Stimulated activated CD4-positive, alpha-beta T cell treated with anti-CD3 and anti-CD28 coated beads, Interleukin-4, amount 100 ng/mL, for 4 hours (primary cell): ENCODE data around the gene SRRM2.
A peak's percentile ranks its signal among the peaks of the same experiment; 100 is the strongest.
"Not testable (repeated sequence)": the region's sequence is repeated elsewhere in the genome, so short reads cannot be mapped to it uniquely, and the experiment has no call there.

Experiments
- DNase-seq, 2 experiments: peaks; one replicate each; pipeline ENCODE4 v3.0.0-alpha.2; 2020

SRRM2 gene

DNA sequence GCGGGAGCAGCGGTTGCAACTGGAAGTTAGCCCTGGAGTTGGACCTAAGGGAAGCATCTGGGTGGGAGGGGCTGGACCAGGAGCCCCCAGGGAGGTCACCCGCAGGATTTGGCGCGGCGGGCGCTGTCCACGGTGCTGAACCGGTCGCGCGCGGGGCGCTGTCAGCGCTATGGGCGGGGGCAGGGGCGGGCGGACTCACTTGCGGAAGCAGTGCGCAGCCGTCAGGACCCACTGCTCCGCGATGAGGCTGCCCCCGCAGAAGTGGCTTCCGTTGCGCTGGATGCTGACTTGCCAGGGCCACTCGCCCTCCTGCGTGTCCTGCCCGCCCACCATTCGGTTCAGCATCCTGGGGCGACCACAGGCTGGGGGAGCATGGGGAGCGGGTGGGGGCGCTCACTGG, 36.9 kb upstream of the SRRM2 start:
- peak; percentile 76 to 78 for DNase-seq

GRCh38 chr16:2715966-2716885, 36.2 kb upstream of the SRRM2 start:
- no peak for DNase-seq

GRCh38 chr16:2716948-2717347, 35.5 kb upstream of the SRRM2 start:
- no peak for DNase-seq

DNA sequence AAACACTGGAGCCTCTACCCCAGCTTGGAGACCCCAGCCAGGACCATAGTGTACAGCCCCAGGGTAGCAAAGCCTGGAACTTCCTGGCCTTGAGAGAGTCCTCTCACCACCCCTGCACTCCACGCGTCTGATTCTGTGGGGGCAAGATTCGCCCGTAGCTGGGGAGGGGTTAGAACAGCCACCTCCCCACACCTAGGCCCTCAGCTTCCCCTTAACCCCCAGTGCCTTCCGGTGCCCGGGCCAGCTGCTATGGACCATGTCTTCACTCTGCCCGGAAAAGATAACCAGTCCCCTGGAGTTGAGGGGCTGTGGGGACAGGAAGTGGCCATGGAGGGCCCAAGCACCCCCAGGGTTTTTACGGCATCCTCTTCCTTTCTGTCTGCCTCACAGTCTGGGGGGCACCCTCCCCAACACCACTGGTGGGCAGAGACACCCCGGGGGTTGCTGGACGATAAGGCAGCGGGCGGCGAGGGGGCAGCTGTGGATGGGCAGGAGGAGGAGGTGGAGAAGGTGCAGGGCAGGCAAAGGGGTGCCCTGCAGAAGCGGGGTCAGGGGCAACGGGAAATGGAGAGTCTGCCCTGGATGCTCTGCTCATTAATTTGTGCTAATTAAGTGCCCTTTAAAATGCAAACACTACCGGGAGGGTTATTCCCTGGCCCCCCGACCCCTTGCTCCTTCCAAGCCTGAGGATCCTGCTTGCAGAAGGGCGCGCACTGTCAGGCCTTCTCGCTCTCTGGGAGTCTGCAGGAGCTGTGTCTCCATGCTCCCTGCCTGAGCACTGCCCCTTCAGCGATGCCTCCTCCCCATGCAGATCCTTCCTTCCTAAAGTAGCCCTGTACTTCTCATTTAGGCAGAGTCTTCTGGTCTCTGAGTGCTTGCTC, 34.8 kb upstream of the SRRM2 start:
- DNase-seq = no peak

GRCh38 chr16:2719328-2720063, 32.9 kb upstream of the SRRM2 start:
- DNase-seq = no peak

GRCh38 chr16:2720064-2720457, 32.4 kb upstream of the SRRM2 start, which contains the start of gene PRSS27:
TSS of gene PRSS27 (minus strand) at chr16:2720224. CDS start at chr16:2720160, 64 bp downstream.
- DNase-seq = no peak

GRCh38 chr16:2720719-2721633, 31.5 kb upstream of the SRRM2 start:
- DNase-seq = peak; percentile 80 to 85

DNA sequence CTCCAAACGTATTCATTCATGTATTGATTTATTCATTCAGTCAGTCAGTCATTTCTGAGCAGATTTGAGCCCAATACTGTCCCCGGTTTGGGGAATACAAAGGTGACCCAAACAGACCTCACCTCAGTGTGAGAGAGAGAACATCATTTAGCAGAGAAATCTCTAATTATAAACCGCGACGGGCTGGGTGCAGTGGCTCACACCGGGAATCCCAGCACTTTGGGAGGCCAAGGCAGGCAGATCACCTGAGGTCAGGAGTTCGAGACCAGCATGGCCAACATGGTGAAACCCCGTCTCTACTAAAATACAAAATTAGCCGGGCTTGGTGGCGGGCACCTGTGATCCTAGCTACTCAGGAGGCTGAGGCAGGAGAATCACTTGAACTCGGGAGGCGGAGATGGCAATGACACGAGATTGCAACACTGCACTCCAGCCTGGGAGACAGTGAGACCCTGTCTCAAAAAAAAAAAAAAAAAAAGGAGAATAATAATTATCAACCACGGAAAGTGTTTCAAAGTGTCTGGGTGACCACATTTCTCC, 30.7 kb upstream of the SRRM2 start:
- DNase-seq = not testable (repeated sequence)

DNA sequence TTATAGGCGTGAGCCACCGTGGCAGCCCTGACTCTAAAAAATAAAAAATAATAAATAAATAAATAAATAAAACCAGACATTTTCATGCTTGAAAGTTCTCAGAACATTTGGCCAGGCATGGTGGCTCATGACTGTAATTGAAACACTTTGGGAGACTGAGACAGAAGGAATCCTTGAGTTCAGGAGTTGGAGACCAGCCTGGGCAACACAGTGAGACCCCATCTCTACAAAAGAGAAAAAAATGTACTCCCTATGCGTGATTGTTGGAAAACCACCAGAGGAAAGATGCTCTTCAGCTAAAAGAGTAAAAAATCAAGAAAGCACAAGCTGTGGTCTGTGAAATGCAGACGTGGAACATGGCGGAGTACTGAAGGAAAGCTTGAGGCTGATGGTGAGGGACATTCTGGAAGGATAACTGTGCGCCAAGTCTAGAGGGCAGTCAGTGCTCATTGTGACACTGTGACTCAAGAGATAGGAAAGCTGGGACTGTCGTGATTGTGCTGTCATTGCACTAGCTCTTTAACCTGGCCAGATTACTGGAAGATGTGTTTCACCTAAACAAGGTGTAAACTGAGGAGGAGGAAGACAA, 28.3 kb upstream of the SRRM2 start:
- no peak for DNase-seq

DNA sequence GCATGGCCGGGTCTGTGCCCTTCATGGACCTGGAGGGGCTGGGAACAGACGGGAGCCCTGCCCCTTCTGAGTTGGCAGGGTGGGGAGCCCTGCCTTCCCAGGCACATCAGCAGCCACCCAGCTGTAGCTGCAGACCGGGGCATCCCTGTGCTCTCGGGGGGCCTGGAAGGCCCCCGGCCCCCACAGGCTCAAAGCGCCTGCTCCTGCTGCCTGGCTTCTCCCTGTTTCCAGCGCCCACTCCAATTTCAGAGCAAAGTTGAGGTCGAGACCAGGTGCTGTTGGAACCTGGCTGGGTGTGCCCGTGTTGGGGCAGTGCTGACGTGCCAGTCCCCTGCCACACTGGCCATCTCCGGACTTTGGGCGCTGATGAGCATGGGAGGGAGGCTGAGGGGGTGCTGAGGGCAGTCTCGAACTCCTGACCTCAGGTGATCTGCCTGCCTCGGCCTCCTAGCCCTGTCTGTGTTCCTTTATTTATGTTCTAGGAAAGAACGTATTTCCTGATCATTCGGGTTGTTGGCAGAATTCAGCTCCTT, 27.6 kb upstream of the SRRM2 start:
- DNase-seq = no peak

DNA sequence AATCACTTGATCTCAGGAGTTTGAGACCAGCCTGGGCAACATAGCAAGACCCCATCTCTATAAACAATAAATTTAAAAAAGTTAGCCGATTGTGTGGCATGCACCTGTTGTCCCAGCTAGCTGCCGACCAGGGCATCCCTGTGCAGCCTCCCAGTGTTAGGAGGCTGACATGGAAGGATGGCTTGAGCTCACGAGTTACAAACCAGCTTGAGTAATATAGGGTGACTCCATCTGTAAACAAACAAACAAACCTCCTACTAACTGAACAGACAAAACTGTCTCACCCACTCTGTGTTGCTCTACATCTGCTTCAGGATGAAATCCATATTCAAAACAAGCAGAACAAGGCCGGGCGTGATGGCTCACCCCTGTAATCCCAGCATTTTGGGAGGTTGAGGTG, 25.5 kb upstream of the SRRM2 start:
- DNase-seq = no peak

GRCh38 chr16:2728034-2728433, 24.4 kb upstream of the SRRM2 start:
- DNase-seq = no peak

- DNase-seq = no peak
These were observed 17.5 kb upstream of the SRRM2 start for GRCh38 chr16:2734844-2735515.

GRCh38 chr16:2736476-2737237, 15.8 kb upstream of the SRRM2 start:
- DNase-seq = no peak

- DNase-seq = no peak
These were observed 15.2 kb upstream of the SRRM2 start for GRCh38 chr16:2737238-2737605.

- DNase-seq = no peak
These were observed 14.5 kb upstream of the SRRM2 start for GRCh38 chr16:2737895-2738418.

GRCh38 chr16:2738615-2739014, 13.8 kb upstream of the SRRM2 start:
- no peak for DNase-seq

GRCh38 chr16:2739625-2740430, 12.6 kb upstream of the SRRM2 start:
- no peak for DNase-seq
